GM13977 (cell line): ENCODE results near the gene CHKB.
"Not testable (repeated sequence)": the region's sequence is repeated elsewhere in the genome, so short reads cannot be mapped to it uniquely, and the experiment has no call there.

Experiments
- DNase-seq: peaks from one replicate; pipeline ENCODE4 v3.0.0; 2012; ENCODE audit warnings: low spot score
- CTCF ChIP-seq: IDR thresholded peaks from 2 replicates; pipeline ENCODE4 v1.5.1; 2012; ENCODE audit warnings: mild to moderate bottlenecking, control low read depth; ENCODE audit not compliant: insufficient read depth; ENCODE audit errors: extremely low read depth, missing control alignments
- in situ Hi-C: fragments of 300-500 bp; cut with MboI; formaldehyde crosslinking; loops from one replicate; pipeline ENCODE4 v1.12.0; 2022; ENCODE audit warnings: low sequenced_read_pairs, low pct_unique_long_range_greater_than_20kb, mixed read lengths, inconsistent platforms; ENCODE audit not compliant: unreplicated experiment

Gene CHKB

GRCh38 chr22:50621356-50621880, 38.8 kb upstream of the CHKB start:
- peak; percentile 60 for DNase-seq
- in situ Hi-C loops, result no loop called here
- TF ChIP-seq CTCF, result no peak

GRCh38 chr22:50620593-50621355, 38.1 kb upstream of the CHKB start:
- no peak for TF ChIP-seq CTCF
- DNase-seq, result peak; percentile 85
- in situ Hi-C loops, result no loop called here

- DNase-seq, in situ Hi-C loops: not testable (repeated sequence)
Observed at GRCh38 chr22:50614296-50614695, 31.6 kb upstream of the CHKB start.

GRCh38 chr22:50613291-50613981, 30.8 kb upstream of the CHKB start:
- in situ Hi-C loops, result no loop called here
- TF ChIP-seq CTCF, result no peak
- DNase-seq, result no peak

- in situ Hi-C loops, result no loop called here
- no peak for TF ChIP-seq CTCF
- DNase-seq, result peak; percentile 75
Observed at GRCh38 chr22:50612528-50613221, 30.0 kb upstream of the CHKB start.

GRCh38 chr22:50612168-50612527, 29.5 kb upstream of the CHKB start:
- DNase-seq, result no peak
- in situ Hi-C loops, result no loop called here
- TF ChIP-seq CTCF, result no peak
